Sigmoid colon (tissue), 7 donors: Measurements from ENCODE around the gene VPS33A. TPM values are rescaled to one million over a fixed set of nuclear protein-coding genes. Genes with fewer than 3 reads are reported as not detected.

Source experiments
- DNase-seq: peaks from one replicate; pipeline ENCODE4 v3.0.0-alpha.2; 2019
- H3K27ac ChIP-seq, 4 donors: fragments of 200-600 bp; sonication (generic); one replicate each; pipeline ENCODE4 v1.5.1; 2016 to 2019; ENCODE audit warnings: mild to moderate bottlenecking in 1 of 4
- H3K27me3 ChIP-seq, 3 donors: fragments of 200-600 bp; sonication (generic); one replicate each; pipeline ENCODE4 v1.5.1; 2019; ENCODE audit warnings: mild to moderate bottlenecking in 1 of 3
- H3K36me3 ChIP-seq, 4 donors: fragments of 200-600 bp; sonication (generic); one replicate each; pipeline ENCODE4 v1.5.1; 2016 to 2019
- H3K4me1 ChIP-seq, 4 donors: fragments of 200-600 bp; sonication (generic); one replicate each; pipeline ENCODE4 v1.5.1; 2017 to 2019
- H3K4me3 ChIP-seq, 4 donors: fragments of 200-600 bp; sonication (generic); one replicate each; pipeline ENCODE4 v1.5.1; 2017 to 2019; ENCODE audit warnings: mild to moderate bottlenecking in 2 of 4, moderate library complexity in 1 of 4
- H3K9me3 ChIP-seq, 4 donors: fragments of 200-600 bp in 3 of 4; sonication (generic) in 3 of 4; one replicate each; pipeline versions ENCODE4 v1.5.1 to v1.6.1; 2013 to 2019
- EP300 ChIP-seq, 4 donors: sonication (generic); formaldehyde crosslinking; IDR thresholded peaks; one replicate each; pipeline ENCODE4 v1.6.1; 2017; ENCODE audit warnings: antibody characterized with exemption in 4 of 4
- POLR2A ChIP-seq, 2 donors: fragments of 450-650 bp; IDR thresholded peaks; one replicate each; pipeline ENCODE4 v1.6.1; 2016; ENCODE audit warnings: antibody characterized with exemption in 2 of 2, mild to moderate bottlenecking in 2 of 2, moderate library complexity in 2 of 2
- POLR2AphosphoS5 ChIP-seq, 4 donors: sonication (generic); formaldehyde crosslinking; IDR thresholded peaks; one replicate each; pipeline ENCODE4 v1.6.1; 2017; ENCODE audit warnings: antibody characterized with exemption in 4 of 4
- WGBS, 2 donors: extraction: QIAGEN DNeasy Blood & Tissue Kit; methylation state at CpG; one replicate each; pipeline ENCODE4 v1.1.7; 2013; 5-methylcytosine and 5-hydroxymethylcytosine counted together
- intact Hi-C: fragments of 100-400 bp; cut with DNase I; formaldehyde crosslinking; loops from one replicate; pipeline ENCODE4 v1.15.1; 2023
- polyA plus RNA-seq, 3 donors: library from polyadenylated mRNA; stranded (reverse); fragments of 200-250 nt; gene quantifications; one replicate each; pipeline ENCODE4 v1.2.3, GENCODE V29; 2013
- total RNA-seq, 4 donors: library from RNA; depleted of rRNA; stranded (reverse); fragments of >200 nt; gene quantifications; one replicate each; pipeline ENCODE4 v1.1.0, GENCODE V29; 2016
- TF ChIP-seq, protein P1 (sequence below), 4 experiments: fragments of 450-650 bp in 3 of 4; fragments of 200-600 bp in 1 of 4; IDR thresholded peaks; one replicate each; pipeline ENCODE4 v1.5.1; 2016 to 2019; ENCODE audit warnings: antibody characterized with exemption in 4 of 4, mild to moderate bottlenecking in 3 of 4, moderate library complexity in 2 of 4
- donor health status: healthy with polysubstance abuse.
- donor health status: Bipolar disorder and iron deficiency.
- donor health status: healthy.

VPS33A gene
- total and polyA plus RNA-seq, 7 donors = 9.6 to 17.8 (median 15.1) TPM

DNA sequence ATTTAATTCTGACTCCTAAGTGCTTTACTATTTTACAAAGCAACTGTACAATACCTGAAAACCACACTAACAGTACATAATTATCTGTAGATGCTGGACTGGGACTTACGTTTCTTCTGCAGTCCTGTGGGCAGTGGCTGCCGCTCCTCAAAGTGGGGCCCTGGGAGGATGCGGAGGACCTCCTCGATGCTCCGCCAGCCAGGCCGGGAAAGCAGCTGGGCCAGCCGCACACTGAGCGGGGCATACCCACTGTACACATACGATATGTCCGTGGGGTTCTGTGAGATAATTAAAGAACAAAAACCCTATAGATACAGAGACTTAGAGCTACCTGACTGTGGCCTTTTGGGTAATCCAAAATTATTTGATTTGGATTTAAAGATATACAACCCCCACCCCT lies 33.6 kb downstream of the VPS33A start:
- DNase-seq = no peak
- TF ChIP-seq, protein P1, sequence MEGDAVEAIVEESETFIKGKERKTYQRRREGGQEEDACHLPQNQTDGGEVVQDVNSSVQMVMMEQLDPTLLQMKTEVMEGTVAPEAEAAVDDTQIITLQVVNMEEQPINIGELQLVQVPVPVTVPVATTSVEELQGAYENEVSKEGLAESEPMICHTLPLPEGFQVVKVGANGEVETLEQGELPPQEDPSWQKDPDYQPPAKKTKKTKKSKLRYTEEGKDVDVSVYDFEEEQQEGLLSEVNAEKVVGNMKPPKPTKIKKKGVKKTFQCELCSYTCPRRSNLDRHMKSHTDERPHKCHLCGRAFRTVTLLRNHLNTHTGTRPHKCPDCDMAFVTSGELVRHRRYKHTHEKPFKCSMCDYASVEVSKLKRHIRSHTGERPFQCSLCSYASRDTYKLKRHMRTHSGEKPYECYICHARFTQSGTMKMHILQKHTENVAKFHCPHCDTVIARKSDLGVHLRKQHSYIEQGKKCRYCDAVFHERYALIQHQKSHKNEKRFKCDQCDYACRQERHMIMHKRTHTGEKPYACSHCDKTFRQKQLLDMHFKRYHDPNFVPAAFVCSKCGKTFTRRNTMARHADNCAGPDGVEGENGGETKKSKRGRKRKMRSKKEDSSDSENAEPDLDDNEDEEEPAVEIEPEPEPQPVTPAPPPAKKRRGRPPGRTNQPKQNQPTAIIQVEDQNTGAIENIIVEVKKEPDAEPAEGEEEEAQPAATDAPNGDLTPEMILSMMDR (IDR thresholded peaks at IDR 0.05) = no peak
- TF ChIP-seq EP300 (IDR thresholded peaks at IDR 0.05) (no peak), POLR2AphosphoS5 (IDR thresholded peaks at IDR 0.05) (no peak), POLR2A (IDR thresholded peaks at IDR 0.05) (no peak)
- Histone ChIP-seq H3K9me3 (no peaks in the 10 kb centered on the region), H3K27me3 (no peaks in the 10 kb centered on the region), H3K4me1 (no peaks in the 10 kb centered on the region), H3K4me3 (no peak overlapping the region), H3K36me3 (peaks cover 10 to 78% (median 56%) of the 10 kb centered on the region in 4 donors), H3K27ac (no peak overlapping the region)
- WGBS, 2 donors = 97% methylated on average over 10 of the region's 10 CpGs
- intact Hi-C loops = no loop called here

DNA sequence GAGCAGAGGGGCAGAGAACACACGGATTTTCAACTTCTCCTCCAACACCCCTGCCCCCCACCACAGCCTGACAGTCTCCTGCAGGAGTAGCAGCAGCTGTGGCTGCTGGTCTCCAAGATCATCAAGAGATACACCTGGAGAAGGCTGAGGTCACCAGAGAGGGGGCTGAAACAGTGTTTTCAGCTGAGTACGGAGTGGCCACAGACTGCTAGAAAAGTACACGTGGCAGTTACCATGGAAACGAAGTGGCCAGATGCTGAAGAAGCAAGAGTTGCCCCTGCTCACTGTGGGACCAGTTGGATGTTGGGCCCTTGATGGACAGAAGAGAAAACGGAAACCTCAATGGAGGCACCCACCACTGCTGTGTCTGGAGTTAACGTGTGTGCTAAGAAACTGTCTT lies 35.5 kb downstream of the VPS33A start:
- no peak overlapping the region for H3K4me3 ChIP-seq
- intact Hi-C loops = no loop called here
- H3K9me3 ChIP-seq = no peaks in the 10 kb centered on the region
- peaks cover 0 to 11% (median 9%) of the 10 kb centered on the region in 4 donors for H3K4me1 ChIP-seq
- no peak for DNase-seq
- no peaks in the 10 kb centered on the region for H3K27me3 ChIP-seq
- 77 to 89% methylated on average over 6 of the region's 6 CpGs for WGBS, 2 donors
- H3K27ac ChIP-seq = no peak overlapping the region
- no peak for TF ChIP-seq POLR2A (IDR thresholded peaks at IDR 0.05)
- H3K36me3 ChIP-seq = peaks cover 10 to 62% (median 51%) of the 10 kb centered on the region in 4 donors

DNA sequence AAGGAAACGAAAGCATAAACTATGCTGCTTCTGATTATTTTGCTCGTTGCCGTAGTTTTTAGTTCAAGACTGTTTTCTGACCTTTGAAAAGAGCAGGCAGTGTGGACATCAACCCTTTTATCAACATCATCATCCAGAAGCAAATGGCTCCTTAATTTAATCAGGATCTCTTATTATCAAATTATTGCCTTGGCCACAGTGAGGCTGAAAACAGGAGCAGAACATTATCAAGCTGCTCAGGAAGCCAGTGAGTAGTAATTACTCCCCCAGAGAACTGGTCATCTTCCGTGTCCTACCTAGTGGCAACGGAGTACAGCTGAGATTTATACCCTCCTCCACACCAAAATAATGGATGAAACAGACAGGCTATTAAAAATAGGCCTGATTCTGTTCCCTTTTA lies 38.2 kb downstream of the VPS33A start:
- no peaks in the 10 kb centered on the region for H3K9me3 ChIP-seq
- no peak overlapping the region for H3K27ac ChIP-seq
- DNase-seq = no peak
- H3K36me3 ChIP-seq = peaks cover under 1 to 49% (median 27%) of the 10 kb centered on the region in 4 donors
- no peak overlapping the region for H3K4me3 ChIP-seq
- peaks cover 0 to 34% (median 25%) of the 10 kb centered on the region in 4 donors for H3K4me1 ChIP-seq
- H3K27me3 ChIP-seq = no peaks in the 10 kb centered on the region
- intact Hi-C loops = loop anchor here (5.0 to 10.0 kb wide), 2 partner anchors 39 to 203 kb away; partner anchors contain the start of genes BCL7A and VPS33A
- WGBS, 2 donors = 89 to 95% methylated on average over 5 of the region's 5 CpGs
- TF ChIP-seq POLR2AphosphoS5 (IDR thresholded peaks at IDR 0.05) (no peak), EP300 (IDR thresholded peaks at IDR 0.05) (no peak), POLR2A (IDR thresholded peaks at IDR 0.05) (no peak)
- TF ChIP-seq, protein P1 (IDR thresholded peaks at IDR 0.05) = no peak

DNA sequence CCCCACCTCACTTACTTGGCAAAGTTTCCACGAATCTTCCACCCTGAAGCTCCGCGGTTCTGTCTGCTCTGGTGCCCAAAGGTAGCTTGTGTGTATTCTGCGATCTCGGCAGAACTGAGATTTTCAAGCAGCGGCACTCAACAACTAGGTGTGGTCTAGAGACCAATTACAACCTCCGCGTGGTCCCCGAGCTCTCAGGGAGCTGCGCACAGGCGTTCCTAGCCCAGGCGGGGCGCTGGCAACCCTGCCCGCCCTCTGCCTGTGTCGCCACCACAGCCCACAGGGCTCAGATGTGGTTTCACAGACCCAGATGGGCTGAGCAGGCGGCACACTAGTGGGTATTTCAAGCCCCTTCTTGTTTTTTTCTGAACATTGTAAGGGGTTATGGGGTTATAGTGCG lies 39.0 kb downstream of the VPS33A start:
- Histone ChIP-seq H3K27me3 (no peaks in the 10 kb centered on the region), H3K9me3 (no peaks in the 10 kb centered on the region), H3K27ac (no peak overlapping the region), H3K36me3 (peaks cover 0 to 49% (median 20%) of the 10 kb centered on the region in 4 donors), H3K4me3 (no peak overlapping the region), H3K4me1 (peaks cover 0 to 36% (median 25%) of the 10 kb centered on the region in 4 donors)
- DNase-seq = no peak
- WGBS, 2 donors = 80 to 94% methylated on average over 17 of the region's 17 CpGs
- intact Hi-C loops = loop anchor here (5.0 to 10.0 kb wide), 2 partner anchors 40 to 203 kb away; partner anchors contain the start of genes BCL7A and VPS33A
- TF ChIP-seq POLR2AphosphoS5 (IDR thresholded peaks at IDR 0.05) (no peak), POLR2A (IDR thresholded peaks at IDR 0.05) (no peak), EP300 (IDR thresholded peaks at IDR 0.05) (no peak)
- TF ChIP-seq, protein P1 (IDR thresholded peaks at IDR 0.05) = no peak

DNA sequence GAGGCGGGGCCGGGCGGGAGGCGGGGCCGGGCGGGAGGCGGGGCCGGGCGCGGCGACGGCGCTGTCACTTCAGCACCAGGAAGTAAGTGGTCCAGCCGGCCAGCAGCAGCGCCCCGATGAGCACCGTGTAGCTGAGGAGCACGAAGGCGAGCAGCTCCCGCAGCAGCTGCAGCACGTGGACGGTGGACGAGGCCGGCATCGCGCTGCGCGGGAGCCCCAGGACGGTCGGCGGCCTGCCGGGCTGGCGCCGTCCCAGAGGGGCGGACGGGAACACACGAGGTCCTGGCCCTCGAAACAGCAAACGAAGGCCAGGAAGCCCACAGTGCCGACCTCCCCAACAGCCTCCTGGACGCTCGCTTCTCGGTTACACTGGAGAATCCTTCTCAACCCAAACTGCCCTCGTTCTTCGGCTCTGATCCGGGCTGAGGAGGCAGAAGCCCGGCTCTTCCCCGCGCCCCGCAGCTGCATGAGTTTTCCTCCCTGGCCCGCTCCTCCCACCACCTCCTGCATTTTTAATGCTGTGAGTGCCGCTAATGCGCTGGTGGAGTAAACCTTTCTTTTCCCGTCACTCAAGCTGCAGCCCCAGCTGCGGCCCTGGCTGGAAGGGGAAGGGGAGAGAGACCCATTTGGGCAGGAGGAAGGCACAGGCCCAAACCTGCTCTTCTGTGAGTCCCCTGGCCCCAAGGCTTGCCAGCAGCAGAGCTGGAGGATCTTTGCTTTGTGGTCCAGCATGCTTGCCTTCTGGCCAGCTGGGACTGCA lies 39.7 kb downstream of the VPS33A start:
- Histone ChIP-seq H3K27me3 (no peaks in the 10 kb centered on the region), H3K9me3 (no peaks in the 10 kb centered on the region), H3K27ac (peak overlapping the region; percentile 35 to 94 (median 62)), H3K4me1 (peaks cover 0 to 36% (median 25%) of the 10 kb centered on the region in 4 donors), H3K36me3 (peaks cover 6 to 49% (median 14%) of the 10 kb centered on the region in 4 donors), H3K4me3 (peak overlapping the region; percentile 20 to 93 (median 45))
- peak; percentile 66 for DNase-seq
- 9 to 19% methylated on average over 55 of the region's 55 CpGs for WGBS, 2 donors
- intact Hi-C loops = loop anchor here (5.0 to 10.0 kb wide), 2 partner anchors 41 to 202 kb away; partner anchors contain the start of genes BCL7A and VPS33A
- no peak for TF ChIP-seq POLR2AphosphoS5 (IDR thresholded peaks at IDR 0.05)
